ENCODE data around the gene TMSB10.
"Not testable (repeated sequence)": the region's sequence is repeated elsewhere in the genome, so short reads cannot be mapped to it uniquely, and the experiment has no call there.

Gene TMSB10

GRCh38 chr2:84940088-84940470 is 34.6 kb downstream of the TMSB10 start:
- no peak for DNase-seq

GRCh38 chr2:84940831-84941412 is 35.5 kb downstream of the TMSB10 start:
- DNase-seq = no peak

- DNase-seq = no peak
These were observed 36.7 kb downstream of the TMSB10 start for GRCh38 chr2:84942166-84942565.

- DNase-seq = no peak
These were observed 37.5 kb downstream of the TMSB10 start for GRCh38 chr2:84942964-84943421.

GRCh38 chr2:84944295-84944909 is 38.9 kb downstream of the TMSB10 start:
- no peak for DNase-seq

- DNase-seq = not testable (repeated sequence)
These were observed 40.4 kb downstream of the TMSB10 start for GRCh38 chr2:84945838-84946203.

GRCh38 chr2:84946204-84947009 is 41.0 kb downstream of the TMSB10 start:
- peak; percentile 95 for DNase-seq

- no peak for DNase-seq
These were observed 41.6 kb downstream of the TMSB10 start for GRCh38 chr2:84947010-84947593.

GRCh38 chr2:84953535-84953934 is 48.1 kb downstream of the TMSB10 start:
- DNase-seq = no peak

GRCh38 chr2:84954329-84954728 is 48.9 kb downstream of the TMSB10 start:
- DNase-seq = no peak
